ENCODE measurements around the gene PTCD2.
A peak's percentile ranks its signal among the peaks of the same experiment; 100 is the strongest.
"Not testable (repeated sequence)": the region's sequence is repeated elsewhere in the genome, so short reads cannot be mapped to it uniquely, and the experiment has no call there.

PTCD2 gene

GRCh38 chr5:72319976-72320752, at the start of gene PTCD2, which contains the start of gene MRPS27:
TSS of gene PTCD2 (plus strand) at chr5:72320373. CDS start at chr5:72320383, 10 bp downstream.
TSS of gene MRPS27 (minus strand) at chr5:72320240. CDS start at chr5:72320221, 19 bp downstream.
- peak; percentile 92 for DNase-seq

DNA sequence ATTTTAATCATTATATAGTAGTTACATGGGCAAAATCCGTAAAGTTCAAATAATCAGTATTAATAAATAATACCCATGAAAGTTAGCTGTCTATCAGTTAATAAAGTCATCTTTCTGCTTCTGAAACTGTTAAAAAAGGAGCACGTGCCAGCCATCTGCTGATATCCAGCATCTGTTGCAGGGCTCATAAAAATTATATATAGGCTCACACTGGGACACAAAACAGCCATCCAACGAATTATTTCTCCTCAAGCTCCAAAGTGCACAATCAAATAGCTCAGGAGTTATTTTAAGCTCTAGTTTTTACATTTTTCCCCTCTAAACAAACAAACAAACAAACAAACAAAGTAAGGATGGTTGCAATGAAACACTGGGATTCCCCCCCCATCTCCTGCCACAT, 48.5 kb upstream of the PTCD2 start:
- no peak for DNase-seq

- DNase-seq, result no peak
These were observed 47.8 kb upstream of the PTCD2 start for GRCh38 chr5:72272398-72272797.

DNA sequence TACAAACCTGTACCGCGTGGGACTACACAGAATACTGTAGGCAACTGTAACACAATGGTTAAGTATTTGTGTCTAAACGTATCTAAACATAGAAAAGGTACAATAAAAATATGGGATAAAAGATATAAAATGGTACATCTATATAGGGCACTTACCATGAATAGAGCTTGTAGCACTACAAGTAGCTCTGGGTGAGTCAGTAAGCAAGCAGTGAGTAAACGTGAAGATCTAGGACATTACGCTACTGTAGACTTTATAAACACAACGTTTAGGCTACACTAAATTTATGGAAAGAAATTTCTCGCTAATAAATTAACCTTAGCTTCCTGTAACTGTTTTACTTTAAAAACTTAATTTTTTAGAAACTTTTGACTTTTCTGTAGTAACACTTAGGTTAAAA, 46.6 kb upstream of the PTCD2 start:
- DNase-seq, result no peak

- no peak for DNase-seq
These were observed 43.9 kb upstream of the PTCD2 start for GRCh38 chr5:72276219-72276752.

DNA sequence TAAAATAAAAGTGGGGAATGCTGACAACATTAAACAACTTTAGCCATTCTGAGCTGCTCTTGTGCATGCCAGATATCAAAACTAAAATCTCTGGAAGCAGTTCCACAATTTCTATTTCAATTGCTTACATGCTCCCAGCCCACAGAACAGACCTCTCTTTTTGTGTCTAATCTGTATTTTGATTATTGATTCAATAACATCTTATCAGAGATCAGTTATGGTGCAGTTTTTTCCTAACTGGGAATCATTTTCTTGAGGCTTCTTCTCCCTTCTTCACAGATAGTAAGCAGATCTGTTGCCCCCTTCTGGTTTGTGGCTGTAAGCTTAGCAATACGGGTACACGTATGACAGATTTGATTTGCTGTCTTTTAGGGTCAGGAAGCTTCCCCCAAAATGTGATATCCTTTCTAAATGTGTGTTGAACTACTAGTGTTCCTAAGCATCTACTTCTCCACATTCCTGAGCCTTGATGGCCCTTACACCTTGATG, 39.5 kb upstream of the PTCD2 start:
- DNase-seq, result no peak

DNA sequence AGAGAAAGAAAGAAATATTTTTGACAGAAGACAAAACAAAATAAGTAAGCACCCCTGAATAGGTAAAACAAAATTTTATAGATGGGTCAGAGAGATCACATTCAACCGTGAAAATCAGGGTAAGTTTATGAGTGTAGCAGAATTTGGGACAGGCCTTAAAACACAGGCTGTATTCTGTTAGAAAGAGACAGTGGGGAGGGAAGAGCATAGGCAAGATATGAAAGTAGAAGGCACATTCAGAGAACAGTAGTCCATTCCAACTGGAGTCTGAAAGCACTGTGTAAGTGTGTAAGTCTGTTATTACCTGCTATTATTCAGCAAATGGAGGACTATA, 38.8 kb upstream of the PTCD2 start:
- DNase-seq, result no peak

DNA sequence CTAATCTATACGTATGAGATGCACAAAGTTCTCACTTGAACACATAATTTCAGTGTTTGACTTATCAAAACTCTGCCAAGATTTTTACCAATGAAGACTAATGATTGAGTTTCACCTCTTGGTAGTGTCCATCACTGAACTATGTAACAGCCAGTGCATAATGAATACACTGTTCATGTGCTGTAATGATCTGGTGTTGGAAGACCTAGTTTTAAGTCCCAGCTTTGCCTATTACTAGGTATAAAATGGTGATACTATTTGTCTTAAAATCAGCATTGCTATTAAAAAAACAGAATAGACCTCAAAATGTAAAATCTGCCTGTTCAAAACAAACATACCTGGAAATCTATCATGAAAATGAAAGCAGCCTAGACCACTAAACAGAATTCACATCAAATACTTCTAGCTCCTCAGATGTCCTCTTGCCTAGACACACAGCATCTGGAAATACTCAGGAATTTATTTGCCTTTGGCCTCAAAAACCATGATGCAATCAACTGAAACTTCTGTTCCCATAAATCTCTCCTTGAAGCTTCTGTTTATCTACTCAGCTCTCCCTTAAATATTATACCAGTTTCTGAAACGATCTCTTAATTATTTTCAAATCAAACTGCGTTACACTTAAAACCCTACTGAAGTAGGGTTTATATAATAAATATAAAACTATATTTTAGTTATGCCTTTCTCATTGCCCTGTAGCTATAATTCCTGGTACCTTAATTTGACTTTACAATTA, 38.2 kb upstream of the PTCD2 start:
- no peak for DNase-seq

DNA sequence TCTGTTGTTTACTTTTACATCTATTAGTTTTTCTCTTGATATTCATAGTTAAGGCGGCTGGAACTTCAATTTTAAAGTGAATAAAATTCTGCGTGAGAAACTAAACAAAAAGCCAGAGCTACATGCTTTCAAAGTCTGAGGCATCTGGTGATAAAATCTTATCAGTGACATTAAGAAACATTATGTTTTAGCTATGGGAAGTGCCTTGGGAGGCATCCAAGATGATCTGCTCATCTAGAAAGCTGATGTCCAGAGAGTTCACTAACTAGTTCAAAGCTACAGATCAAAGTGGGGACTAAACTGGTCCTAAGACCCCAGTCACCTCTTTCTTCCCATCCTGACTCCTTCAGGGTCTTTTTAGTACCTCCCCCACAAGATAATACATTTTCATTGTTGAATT, 37.3 kb upstream of the PTCD2 start:
- DNase-seq, result no peak

- DNase-seq, result no peak
These were observed 36.8 kb upstream of the PTCD2 start for GRCh38 chr5:72283358-72283757.

- no peak for DNase-seq
These were observed 35.4 kb upstream of the PTCD2 start for GRCh38 chr5:72284559-72285423.

GRCh38 chr5:72285424-72285821, 34.8 kb upstream of the PTCD2 start:
- DNase-seq, result no peak

DNA sequence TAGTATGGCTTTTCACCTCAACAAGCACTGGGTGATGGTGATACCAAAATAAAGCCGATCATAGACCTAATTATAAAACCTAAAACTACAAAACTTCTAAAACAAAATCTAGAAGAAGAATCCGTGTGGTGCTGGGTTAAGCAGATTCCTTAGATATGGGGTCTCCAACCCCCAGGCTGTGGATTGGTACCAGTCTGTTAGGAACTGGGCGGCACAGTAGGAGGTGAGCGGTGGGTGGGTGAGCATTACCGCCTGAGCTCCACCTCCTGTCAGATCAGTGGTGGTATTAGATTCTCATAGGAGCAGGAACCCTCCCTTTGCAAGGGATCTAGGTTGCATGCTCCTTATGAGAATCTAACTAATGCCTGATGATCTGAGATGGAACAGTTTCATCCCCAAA, 33.4 kb upstream of the PTCD2 start:
- DNase-seq, result no peak

DNA sequence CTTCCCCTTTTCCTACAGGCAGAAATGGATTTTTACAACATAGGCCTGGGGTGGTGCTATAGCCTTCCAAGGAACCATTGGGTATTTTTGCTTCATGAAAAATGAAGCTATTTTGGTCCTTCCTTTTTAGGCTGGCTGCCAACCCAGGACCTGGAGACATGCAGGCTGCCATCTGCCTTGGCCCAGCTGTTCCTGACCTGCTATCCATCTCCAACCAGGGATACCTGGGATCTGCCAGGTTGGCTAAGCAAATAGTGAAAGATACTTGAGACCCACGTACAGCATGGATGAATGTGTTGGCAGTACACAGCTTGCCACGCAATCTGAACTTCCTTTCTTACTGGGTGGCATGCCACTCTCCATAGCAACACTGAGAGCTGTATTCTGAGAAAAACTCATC, 31.2 kb upstream of the PTCD2 start:
- DNase-seq, result no peak

- no peak for DNase-seq
These were observed 29.6 kb upstream of the PTCD2 start for GRCh38 chr5:72290356-72291133.

- DNase-seq, result no peak
These were observed 28.6 kb upstream of the PTCD2 start for GRCh38 chr5:72291601-72292000.

DNA sequence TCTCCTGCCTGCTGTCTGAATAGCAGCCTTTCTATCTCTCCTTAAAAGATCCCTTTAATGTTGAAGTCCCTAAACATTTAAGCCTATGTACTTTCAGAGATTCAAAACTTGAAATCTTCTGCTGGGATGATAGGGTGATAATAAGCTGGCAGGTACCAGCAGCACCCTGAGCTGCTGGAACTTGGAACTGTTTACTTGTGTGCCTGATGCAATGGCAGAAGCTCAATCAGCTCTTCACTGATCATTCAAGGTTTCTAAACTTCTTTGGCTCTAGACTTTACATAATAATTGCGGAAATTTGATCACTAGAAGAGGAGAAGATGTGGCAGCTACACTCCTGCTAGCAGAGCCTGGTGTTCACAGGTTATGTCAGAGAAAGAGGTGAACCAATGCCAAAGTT, 27.8 kb upstream of the PTCD2 start:
- DNase-seq, result no peak

GRCh38 chr5:72293495-72294055, 26.6 kb upstream of the PTCD2 start:
- no peak for DNase-seq

GRCh38 chr5:72294473-72294872, 25.7 kb upstream of the PTCD2 start:
- DNase-seq, result no peak

DNA sequence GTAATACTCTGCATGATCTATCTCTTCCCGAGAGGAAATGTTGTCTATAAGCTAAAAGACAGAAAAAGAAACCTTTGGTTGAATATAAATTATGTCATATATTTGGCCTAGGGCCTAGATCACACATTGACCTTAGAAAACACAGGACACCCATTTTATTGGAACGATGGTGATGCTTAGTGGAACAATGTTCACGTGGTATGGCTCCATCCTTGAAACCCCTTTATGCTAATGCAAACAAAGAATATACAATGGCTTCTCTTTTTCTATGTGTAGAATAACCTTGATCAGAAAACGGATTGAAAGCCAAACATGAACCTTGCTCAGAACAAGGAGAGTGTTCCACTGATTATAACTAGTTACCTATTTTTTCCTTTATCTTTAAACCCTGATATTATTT, 24.6 kb upstream of the PTCD2 start:
- DNase-seq, result no peak

- DNase-seq, result no peak
These were observed 23.9 kb upstream of the PTCD2 start for GRCh38 chr5:72296256-72296655.

DNA sequence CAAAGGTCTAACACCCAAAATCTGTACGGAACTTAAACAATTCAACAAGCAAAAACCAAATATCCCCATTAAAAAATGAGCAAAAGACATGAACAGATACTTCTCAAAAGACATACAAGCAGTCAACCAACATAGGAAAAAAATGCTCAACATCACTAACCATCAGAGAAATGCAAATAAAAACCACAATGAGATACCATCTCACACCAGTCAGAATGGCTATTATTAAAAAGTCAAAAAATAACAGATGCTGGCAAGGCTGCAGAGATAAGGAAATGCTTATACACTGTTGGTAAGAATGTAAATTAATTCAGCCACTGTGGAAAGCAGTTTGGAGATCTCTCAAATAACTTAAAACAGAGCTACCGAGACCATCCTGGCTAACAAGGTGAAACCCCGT, 22.0 kb upstream of the PTCD2 start:
- DNase-seq, result not testable (repeated sequence)

Measured in stimulated activated CD4-positive, alpha-beta T cell treated with anti-CD3 and anti-CD28 coated beads, Interleukin-4, amount 100 ng/mL, for 1 hour (primary cell).